ENCODE data around the gene DENND11.

DENND11 gene

DNA sequence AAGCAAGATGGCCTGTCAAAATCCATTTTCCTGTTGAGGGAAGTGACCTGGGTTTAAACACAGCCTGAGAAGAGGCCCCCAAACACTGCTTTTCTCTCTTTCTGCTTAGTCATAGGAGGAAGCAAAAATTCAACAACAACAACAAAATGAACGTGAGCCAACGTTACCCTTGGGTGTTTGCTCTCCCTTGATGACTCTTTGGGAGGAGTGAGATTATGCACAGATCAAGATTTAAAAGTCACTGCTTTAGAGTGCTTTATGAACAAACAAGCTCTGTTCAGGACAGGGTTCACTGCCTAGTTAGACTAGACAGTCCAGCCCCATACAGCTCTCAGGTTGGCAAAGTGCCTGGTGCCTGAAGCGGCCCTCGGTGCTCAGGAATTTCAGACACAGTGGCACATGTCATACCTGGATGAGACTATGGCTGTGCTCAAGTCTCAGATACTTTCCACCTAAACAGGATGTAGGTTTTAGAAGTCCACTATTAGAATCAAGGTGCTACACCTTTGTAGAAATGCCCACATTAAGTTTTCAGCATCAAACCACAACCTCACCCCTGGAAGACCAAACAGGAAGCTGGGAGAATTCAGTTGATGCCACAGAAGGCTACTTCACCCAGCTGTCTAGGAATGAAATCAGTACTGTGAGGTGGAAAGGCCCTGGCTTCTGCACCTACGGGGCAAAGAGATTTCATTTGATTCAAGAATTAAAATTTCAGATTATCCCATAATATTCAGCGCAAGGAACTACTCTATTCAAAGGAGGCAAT is 38.7 kb downstream of the DENND11 start:
- Mint-ChIP-seq H3K4me1 (ENCODE audit: low read depth) (peaks cover 11% of the 10 kb centered on the region), H3K9me3 (no peaks in the 10 kb centered on the region), H3K27me3 (ENCODE audit: low read depth) (no peaks in the 10 kb centered on the region), H3K36me3 (ENCODE audit: low read depth) (peaks cover 32% of the 10 kb centered on the region), H3K27ac (peak overlapping the region; percentile 47), H3K4me3 (no peak overlapping the region)
- no peak for DNase-seq (ENCODE audit: low spot score)

DNA sequence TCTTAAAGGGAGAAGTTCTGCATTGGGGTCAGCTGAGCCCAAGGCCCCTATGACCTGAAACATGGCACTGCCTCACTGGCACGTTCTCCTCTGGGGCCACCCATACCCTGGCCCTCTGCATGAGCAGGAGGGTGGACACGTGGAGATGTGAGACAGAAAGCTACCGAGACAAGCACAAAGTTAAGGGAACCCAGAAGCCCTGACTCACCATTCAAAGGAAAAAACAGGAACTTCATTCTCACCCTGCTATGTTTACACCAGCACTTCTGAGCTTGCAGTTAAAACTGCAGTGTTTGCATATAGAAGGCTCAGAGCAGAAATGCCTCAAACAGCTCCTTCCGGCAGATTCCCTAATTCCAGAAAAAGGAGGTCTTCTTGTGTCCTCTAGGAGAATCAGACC is 41.7 kb downstream of the DENND11 start:
- Mint-ChIP-seq H3K27ac (peak overlapping the region; percentile 21), H3K9me3 (no peaks in the 10 kb centered on the region), H3K4me3 (no peak overlapping the region), H3K27me3 (ENCODE audit: low read depth) (no peaks in the 10 kb centered on the region), H3K4me1 (ENCODE audit: low read depth) (peaks cover 11% of the 10 kb centered on the region), H3K36me3 (ENCODE audit: low read depth) (peaks cover 26% of the 10 kb centered on the region)
- no peak for DNase-seq (ENCODE audit: low spot score)

DNA sequence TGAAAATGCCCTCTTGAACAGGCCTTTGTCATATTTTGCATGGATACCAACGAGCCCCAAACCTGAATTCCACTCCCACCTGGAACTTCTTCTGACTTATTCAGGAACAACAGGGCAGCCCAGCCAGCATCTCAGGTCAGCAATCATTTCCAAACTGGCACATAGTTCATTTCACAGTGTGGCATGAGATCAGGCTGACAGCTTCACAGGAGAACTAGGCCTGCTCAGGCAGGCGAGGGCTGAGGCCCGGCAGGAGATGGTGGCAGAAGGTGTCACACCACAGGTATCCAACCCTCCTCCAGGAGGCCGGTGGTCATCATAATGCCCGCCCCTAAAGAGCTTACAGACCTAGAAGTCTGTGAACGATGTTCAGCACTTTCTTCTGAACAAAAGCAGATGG is 42.5 kb downstream of the DENND11 start:
- Mint-ChIP-seq H3K9me3 (no peaks in the 10 kb centered on the region), H3K27me3 (ENCODE audit: low read depth) (no peaks in the 10 kb centered on the region)

DNA sequence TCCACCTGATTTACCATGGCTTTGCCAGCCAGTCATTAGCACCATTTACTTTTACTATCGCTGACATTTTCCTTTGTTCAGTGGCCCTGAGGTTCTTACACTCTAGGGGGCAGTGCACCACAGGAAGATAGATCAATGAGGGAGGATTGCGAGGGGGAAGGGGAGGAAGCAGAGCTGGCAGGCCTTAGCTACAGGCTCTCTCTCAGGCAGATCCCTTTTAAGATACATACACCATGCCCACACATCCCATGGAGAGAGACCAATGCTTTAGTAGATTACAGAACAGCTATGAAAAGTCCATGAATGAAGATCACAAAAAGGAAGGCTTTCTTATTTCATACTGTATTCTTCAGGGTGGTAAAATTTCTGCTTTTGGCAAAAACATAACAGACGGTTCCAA is 47.4 kb downstream of the DENND11 start:
- peak; percentile 48 for DNase-seq (ENCODE audit: low spot score)
- H3K36me3 Mint-ChIP-seq (ENCODE audit: low read depth) = peaks cover 23% of the 10 kb centered on the region
- peak overlapping the region; percentile 58 for H3K27ac Mint-ChIP-seq
- H3K4me3 Mint-ChIP-seq = no peak overlapping the region
- peaks cover 3% of the 10 kb centered on the region for H3K4me1 Mint-ChIP-seq (ENCODE audit: low read depth)
- no peaks in the 10 kb centered on the region for H3K27me3 Mint-ChIP-seq (ENCODE audit: low read depth)
- no peaks in the 10 kb centered on the region for H3K9me3 Mint-ChIP-seq

More for the DNA sequence above, 42.5 kb downstream of the DENND11 start:
- no peak for DNase-seq (ENCODE audit: low spot score)
- no peak overlapping the region for H3K27ac Mint-ChIP-seq
- peaks cover 13% of the 10 kb centered on the region for H3K4me1 Mint-ChIP-seq (ENCODE audit: low read depth)
- H3K36me3 Mint-ChIP-seq (ENCODE audit: low read depth) = peaks cover 28% of the 10 kb centered on the region
- H3K4me3 Mint-ChIP-seq = no peak overlapping the region

DNA sequence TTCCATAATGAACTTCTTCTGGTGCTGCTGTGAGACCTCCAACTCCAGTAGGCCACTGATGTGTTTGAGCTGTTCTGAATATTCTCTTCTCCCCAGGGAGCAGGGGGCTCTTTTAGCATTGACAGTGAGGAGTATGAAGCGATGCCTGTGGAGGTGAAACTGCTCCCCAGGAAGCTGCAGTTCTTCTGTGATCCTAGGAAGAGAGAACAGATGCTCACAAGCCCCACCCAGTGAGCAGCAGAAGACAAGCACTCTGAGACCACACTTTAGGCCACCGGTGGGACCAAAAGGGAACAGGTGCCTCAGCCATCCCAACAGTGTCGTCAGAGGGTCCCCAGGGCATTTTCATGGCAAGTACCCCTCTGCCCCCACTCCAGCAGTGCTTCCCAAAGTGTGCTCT is 49.3 kb downstream of the DENND11 start:
- peaks cover 3% of the 10 kb centered on the region for H3K4me1 Mint-ChIP-seq (ENCODE audit: low read depth)
- H3K27me3 Mint-ChIP-seq (ENCODE audit: low read depth) = no peaks in the 10 kb centered on the region
- H3K9me3 Mint-ChIP-seq = no peaks in the 10 kb centered on the region
- H3K4me3 Mint-ChIP-seq = no peak overlapping the region
- H3K36me3 Mint-ChIP-seq (ENCODE audit: low read depth) = peaks cover 20% of the 10 kb centered on the region
- H3K27ac Mint-ChIP-seq = no peak overlapping the region
- DNase-seq (ENCODE audit: low spot score) = no peak

All from T-helper 2 cell treated with Interferon-gamma antibody and Interleukin-4, amounts not matched to agents 5 μg/mL and 100 μg/mL, for 36 hours (primary cell).